ENCODE measurements around the gene PTPN20.

PTPN20 gene

GRCh38 chr10:47048526-47048905, 137.3 kb downstream of the PTPN20 start:
- DNase-seq (ENCODE audit: low read depth in 2 of 2), result no peak

- DNase-seq (ENCODE audit: low read depth in 2 of 2), result no peak
Observed at GRCh38 chr10:47049056-47049851, 138.0 kb downstream of the PTPN20 start.

GRCh38 chr10:47049906-47050305, 138.7 kb downstream of the PTPN20 start:
- DNase-seq (ENCODE audit: low read depth in 2 of 2), result no peak

- no peak for DNase-seq (ENCODE audit: low read depth in 2 of 2)
Observed at GRCh38 chr10:47050618-47051455, 139.6 kb downstream of the PTPN20 start.

- DNase-seq (ENCODE audit: low read depth in 2 of 2), result no peak
Observed at GRCh38 chr10:47051741-47052238, 140.6 kb downstream of the PTPN20 start.
